GM15510 (cell line): Measurements from ENCODE around the gene EXOC1.

Experiments
- POLR2A ChIP-seq: IDR thresholded peaks from 3 replicates; pipeline ENCODE4 v1.6.1; 2011; ENCODE audit warnings: borderline replicate concordance; ENCODE audit not compliant: insufficient read length; ENCODE audit errors: extremely low read depth

Gene EXOC1

DNA sequence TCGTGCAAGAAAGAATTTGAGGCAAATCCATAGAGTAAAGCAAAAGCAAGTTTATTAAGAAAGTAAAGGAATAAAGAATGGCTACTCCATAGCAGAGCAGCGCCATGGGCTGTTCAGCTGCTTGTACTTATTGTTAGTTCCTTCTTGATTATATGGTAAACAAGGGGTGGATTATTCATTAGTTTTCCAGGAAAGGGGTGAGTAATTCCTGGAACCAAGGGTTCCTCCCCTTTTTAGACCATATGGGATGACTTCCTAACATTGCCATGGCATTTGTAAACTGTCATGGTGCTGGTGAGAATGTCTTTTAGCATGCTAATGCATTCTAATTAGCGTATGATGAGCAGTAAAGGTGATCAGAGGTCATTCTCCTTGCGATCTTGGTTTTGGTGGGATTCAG, 71.8 kb downstream of the EXOC1 start:
- no peak for TF ChIP-seq POLR2A

DNA sequence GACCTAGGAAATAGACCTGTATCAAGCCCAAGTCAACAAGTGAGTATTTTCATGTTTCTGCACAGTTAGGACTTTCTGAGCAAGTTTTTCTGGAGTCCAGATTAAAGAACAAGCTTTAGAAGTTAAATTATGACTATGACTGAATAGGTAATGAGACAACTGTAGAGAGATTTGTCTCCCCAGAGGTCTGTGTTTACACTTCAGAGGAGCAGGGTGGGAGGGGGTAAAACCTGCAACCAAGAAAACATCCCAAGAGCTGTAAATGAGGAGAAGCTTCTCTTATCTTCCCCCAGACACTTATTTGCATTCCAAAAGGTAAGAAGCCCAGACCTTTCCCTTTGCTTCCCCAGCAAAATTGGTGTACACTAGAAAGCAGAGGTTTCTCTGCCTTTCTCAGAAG, 73.2 kb downstream of the EXOC1 start:
- no peak for TF ChIP-seq POLR2A

DNA sequence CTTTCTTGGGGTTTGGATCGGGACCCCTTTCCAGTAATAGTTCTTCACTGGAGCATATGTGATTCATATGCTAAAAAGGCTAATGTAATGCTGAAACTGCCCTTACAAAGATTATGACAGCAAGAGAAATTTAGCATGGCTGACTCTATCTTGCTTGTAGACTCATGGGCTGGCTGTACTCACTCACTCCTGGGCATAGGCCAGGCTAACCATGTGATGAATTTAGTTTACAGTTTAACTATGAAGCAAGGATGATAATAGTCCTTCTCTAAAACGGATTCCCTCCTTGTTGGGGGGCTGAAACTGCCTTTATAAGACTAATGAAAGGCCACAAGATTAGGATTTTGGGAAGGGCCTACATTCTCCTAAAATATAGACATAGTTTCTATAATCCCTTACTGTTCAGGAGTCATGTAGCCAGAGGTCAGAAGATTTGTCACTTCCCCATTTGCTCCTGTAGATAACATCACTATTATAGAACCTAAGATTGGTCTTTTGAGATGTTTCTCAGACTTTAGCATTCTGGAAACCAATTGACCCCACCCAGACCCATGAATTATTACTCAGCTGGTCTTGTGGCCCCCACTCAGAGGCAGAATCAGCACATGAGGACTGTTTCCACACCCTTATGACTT, 74.5 kb downstream of the EXOC1 start:
- TF ChIP-seq POLR2A, result no peak

DNA sequence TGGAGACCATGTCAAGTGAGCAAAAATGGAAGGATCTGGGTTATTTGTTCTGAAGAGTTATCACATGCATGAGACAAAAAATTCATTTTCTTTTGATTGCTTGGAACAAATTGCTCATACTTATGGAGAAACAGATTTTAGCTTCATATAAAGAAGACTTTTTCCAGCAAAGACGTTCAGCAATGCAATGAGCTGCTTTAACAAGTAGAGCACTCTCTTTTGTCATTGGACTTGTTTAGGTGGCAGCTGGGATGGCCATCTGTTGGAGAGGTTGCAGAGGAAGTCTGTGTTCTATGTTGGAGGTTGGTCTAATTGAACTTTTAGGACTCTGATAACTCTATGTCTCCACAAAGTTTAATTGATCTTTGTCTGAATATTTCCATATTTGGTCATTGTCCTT, 75.4 kb downstream of the EXOC1 start:
- TF ChIP-seq POLR2A, result no peak

DNA sequence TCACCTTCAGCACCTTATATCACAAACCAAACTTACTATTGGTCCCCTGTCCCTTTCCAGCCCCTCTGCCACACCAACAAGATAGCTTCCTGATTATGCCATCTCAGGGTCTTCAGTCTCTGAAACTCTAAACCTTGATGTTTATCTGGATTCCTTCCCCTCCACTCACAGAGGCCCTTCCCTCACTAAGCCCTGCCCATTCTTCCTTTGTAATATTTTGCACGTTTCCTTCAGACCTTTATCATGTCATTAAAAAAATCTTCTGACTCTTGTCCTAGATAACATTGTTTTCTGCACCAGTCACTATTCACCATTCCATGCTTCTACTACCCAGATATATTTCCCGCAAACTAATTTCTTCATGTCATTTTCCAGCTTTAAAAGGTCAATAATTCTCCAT, 77.6 kb downstream of the EXOC1 start:
- TF ChIP-seq POLR2A, result no peak

DNA sequence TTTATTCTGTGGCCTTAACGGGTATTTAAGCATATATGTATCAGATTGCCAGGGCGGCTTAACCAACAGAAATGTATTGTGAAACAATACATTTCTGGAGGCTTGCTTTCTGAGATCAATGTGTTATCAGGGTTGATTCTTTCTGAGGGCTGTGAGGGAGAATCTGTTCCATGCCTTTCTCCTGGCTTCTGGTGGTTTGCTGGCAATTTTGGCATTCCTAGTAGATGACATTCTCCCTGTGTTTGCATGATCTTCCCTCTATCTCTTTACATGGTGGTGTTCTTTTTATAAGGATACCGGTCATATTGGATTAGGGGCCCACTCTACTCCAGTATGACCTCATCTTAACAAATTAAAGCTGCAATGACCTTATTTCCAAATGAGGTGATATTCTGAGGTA, 78.4 kb downstream of the EXOC1 start:
- no peak for TF ChIP-seq POLR2A

DNA sequence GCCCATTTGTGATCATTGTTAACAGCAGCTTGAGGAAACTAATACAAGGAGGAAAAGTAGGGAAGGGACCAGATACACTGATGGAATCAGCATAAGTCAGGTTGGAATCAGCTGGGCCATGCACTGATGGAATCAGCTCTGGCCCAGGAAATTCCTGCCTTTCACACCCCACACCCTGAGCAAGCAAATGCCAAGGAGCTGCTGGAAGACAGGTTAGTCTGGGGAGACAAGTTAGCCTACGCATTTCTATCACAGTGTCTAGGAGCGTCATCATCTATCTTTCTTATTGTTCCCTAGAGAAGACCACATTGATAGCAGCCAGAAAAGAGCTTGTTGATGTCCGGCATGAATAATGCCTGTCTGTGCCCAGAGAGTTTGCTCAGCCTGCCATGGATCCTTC, 79.1 kb downstream of the EXOC1 start:
- no peak for TF ChIP-seq POLR2A

DNA sequence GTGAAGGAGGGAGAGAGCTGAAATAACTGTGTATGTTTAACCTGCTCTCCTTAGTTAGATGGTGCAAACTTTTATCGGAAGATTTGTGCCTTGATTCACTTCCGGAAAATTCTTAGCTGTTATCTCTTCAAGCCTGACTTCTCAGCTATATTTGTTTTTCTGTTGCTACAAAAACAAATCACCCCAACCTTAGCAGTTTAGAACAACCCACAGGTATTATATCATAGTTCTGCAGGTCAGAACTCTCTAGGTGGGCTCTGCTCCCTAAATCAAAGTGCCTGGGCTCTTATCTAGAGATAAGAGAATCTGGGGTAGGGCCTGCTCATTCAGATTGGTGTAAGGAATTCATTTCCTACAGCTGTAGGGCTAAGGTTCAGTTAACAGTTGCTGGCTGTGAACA, 80.2 kb downstream of the EXOC1 start:
- TF ChIP-seq POLR2A, result no peak

DNA sequence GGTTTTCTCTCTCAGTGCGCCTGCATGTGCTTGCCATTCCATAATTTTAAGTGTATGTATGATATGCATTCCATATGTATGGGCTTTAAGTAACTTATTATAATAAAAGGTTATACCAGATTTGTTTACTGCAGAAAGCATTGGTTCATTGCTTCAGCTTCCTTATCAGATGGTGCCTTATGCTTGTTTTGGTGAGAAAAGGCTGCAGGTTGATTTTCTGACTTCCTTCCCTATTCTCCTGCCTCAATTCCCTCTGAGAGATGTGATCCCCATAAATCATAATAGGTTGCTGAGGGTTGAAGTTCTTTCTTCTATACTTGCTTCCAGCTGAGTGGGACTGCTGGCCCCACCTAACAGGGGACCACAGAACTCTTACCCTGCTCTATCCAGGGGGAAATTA, 85.0 kb downstream of the EXOC1 start:
- no peak for TF ChIP-seq POLR2A

DNA sequence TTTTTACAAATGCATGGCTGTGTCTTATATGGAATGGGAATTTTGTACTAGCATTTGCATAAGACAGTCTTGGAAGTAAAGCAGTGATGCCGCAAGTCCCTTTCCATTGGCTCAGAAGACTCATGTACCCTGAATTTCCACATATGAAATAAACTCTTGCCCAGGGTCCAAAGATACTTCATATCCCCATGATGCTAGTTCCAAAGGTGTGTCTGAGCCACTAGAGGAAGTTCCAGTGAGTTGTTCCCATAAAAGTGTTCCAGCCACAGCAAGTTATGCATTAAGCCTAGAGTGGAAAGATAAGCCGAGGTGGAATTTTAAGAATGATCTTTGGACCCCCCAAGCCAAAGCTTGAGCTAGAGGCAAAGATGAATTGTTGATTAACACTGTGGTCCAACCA, 86.0 kb downstream of the EXOC1 start:
- TF ChIP-seq POLR2A, result no peak

DNA sequence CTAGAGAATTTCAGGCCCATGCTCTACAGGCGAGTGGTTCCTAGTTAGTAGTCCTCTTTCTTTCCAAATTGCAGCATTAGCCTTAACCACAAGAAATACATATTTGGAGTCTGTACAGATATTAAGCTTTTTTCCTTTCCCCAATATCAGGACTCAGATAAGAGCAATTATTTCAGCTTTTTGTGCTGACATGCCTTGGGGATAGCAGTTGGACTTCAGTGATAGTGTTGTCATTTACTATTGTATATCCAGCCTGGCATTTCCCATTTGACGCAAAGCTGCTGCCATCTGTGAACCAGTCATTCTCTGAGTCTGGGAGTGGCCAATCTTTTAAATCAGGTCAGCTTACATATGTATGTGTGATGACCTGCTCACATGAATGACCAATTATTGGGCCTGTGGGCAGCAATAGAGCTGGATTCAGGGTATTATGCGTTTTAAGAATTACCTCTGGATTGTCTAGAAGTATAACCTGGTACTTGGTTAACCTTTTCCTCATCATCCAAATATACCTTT, 88.5 kb downstream of the EXOC1 start:
- TF ChIP-seq POLR2A, result no peak

DNA sequence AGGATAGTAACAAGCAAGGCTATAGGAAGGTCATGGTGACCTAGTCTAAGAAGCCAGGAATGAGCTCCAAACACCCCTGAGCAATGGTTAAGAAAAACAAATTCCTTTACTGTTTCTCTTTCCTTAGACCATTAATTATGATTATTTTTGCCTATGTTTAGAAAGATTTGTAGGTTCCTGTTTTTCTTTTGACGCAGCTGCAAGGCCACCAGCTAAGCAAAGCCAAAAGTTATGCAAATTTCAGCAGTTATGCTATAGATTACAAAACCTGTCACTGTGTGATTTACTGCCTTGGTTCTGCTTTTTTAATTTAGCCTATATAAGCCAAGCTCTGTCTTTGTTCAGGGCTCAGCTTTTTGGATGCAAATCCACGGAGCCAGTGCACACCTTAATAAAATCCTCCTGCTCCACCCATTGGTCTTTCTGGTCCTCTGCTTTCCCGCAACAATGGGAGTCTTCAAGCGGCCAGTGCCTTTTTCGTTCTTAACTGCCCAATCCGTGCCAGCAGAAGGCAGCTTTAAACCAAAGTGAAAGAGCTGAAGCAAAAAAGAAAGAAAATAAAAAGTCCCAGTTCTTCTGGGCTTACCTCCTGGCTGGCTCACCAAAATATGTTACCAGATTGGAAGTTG, 93.9 kb downstream of the EXOC1 start:
- TF ChIP-seq POLR2A, result peak; percentile 43

DNA sequence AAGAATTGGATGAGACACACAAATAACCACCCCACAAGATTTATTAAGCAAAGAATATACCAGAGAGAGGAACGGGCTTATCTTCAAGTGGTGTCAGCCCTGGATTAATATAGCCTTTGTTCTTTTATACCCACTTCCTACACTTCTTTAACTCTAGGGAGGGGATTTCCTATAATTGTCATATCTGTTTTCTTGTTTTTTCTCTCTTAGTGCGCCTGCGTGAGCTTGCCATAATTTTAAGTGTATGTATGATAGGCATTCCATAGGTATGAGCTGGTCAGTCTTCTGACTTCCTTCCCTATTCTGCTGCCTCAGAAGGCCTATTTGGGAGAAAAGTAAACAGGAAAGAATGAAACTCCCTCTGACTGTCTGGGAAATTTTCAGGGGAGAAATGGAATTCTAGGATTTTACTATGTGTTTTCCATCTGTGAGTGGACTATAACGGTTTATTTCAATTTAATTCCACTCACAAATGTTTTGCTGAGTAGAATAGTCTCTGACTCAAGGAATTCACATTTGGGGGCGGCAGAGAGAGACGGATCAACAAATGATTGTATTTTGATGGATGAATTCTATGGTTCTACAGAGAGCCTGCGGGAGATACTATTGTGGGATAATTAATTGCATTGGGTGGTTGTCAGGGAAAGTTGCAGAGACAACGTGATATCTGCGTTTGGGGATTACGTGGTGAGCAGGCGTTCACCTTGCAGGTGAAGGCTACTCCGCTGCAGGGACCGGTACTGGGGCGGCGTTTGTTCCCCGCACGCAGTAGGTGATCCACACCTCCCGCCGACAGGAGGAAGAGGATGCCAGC, 94.7 kb downstream of the EXOC1 start:
- no peak for TF ChIP-seq POLR2A

DNA sequence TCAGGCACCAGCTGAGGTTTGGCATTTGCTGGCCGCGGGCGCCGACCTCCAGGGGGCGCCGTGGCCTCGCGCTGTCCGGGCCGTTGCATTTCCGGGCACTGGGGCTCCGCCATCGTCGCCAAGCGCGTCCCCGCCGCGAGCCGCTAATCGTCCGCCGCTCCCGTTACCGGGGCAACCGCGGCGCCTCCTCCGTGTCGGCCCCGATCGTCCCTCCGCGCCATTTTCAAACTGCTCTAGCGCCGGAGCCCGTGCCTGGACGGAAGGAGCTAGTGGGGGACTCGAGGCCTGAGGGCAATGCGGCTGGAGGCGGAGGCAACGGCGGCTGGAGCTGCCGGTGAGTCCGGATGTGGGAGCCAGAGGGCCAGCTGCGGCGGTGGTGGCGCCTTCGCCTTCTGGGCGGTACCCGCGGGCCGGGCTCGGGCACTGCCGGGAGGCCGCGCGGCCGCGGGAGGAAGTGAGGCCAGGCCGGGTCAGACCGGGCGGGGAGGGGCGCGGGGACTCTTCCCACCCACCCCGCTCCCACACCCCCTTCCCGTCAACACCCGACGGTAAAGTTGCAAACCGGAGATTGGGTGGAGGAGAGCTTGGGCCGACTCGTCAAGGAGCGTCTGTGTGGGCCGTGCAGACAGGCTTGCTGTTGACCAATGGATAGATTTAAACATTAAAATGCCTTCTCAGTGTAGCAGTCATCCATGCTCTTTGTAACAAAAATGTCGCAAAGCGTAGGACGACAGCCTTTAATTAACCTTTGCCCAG, 95.5 kb downstream of the EXOC1 start, which contains the start of gene CEP135:
Gene CEP135 (plus strand): TSS at position 220 of the 756 bp plus-strand sequence. CDS start 3,186 bp downstream, outside the sequence.
- peak; percentile 74 for TF ChIP-seq POLR2A

DNA sequence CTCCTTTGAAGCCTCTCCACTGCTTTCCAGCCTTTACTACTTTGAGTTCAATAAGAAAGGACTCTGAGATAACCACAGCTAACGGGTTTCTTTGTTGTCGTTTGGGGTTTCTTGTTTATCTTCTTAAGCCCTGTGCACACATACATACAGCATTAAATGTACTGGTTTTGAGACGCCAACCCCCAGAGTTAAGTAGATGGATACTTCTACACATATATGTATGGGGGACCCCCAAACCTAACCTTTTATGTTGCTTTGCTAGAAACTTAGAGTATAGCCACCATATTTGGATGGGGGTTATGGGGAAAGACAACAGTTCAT, 96.0 kb downstream of the EXOC1 start:
- no peak for TF ChIP-seq POLR2A
